Measurements from ENCODE around the gene TUBB6. TPM values are rescaled to one million over a fixed set of nuclear protein-coding genes. Genes with fewer than 3 reads are reported as not detected.

TUBB6 gene
- total RNA-seq, 4 donors from 2014 or later: 61.0 to 164 (median 108) TPM

- Histone ChIP-seq H3K4me1 (peaks cover 9 to 21% (median 16%) of the 10 kb centered on the region in 4 donors), H3K9me3 (no peaks in the 10 kb centered on the region), H3K27ac (no peak overlapping the region), H3K4me3 (no peak overlapping the region), H3K36me3 (no peaks in the 10 kb centered on the region), H3K27me3 (peaks cover 38% of the 10 kb centered on the region)
- in situ Hi-C loops (cut with MboI; ENCODE audit: low pct_ligation_motif_present in 1 of 4, low pct_unique_long_range_greater_than_20kb in 1 of 4, low sequenced_read_pairs in 3 of 4): no loop called here
- DNase-seq: no peak
- intact Hi-C loops (cut with DNase I; ENCODE audit: low total_unique reads): no loop called here
- WGBS, 2 donors (ENCODE audit: low coverage in 1 of 2): 67 to 85% methylated on average over 1 to 6 of the region's 6 CpGs
- no peak for TF ChIP-seq POLR2AphosphoS5 (IDR thresholded peaks at IDR 0.05)
- no peak for TF ChIP-seq CTCF (IDR thresholded peaks at IDR 0.05)
- TF ChIP-seq EP300 (IDR thresholded peaks at IDR 0.05; ENCODE audit: low read depth): no peak
- TF ChIP-seq POLR2A (IDR thresholded peaks at IDR 0.05): no peak
Observed at GRCh38 chr18:12291161-12291560, 16.9 kb upstream of the TUBB6 start.

GRCh38 chr18:12291690-12292089 lies 16.4 kb upstream of the TUBB6 start:
- in situ Hi-C loops (cut with MboI; ENCODE audit: low pct_ligation_motif_present in 1 of 4, low pct_unique_long_range_greater_than_20kb in 1 of 4, low sequenced_read_pairs in 3 of 4): no loop called here
- H3K36me3 ChIP-seq: no peaks in the 10 kb centered on the region
- H3K27me3 ChIP-seq: peaks cover 32% of the 10 kb centered on the region
- 82 to 88% methylated on average over 8 to 14 of the region's 14 CpGs for WGBS, 2 donors (ENCODE audit: low coverage in 1 of 2)
- no peak overlapping the region for H3K27ac ChIP-seq
- H3K4me1 ChIP-seq: peaks cover 9 to 21% (median 16%) of the 10 kb centered on the region in 4 donors
- H3K4me3 ChIP-seq: no peak overlapping the region
- intact Hi-C loops (cut with DNase I; ENCODE audit: low total_unique reads): no loop called here
- TF ChIP-seq POLR2A (IDR thresholded peaks at IDR 0.05) (no peak), EP300 (IDR thresholded peaks at IDR 0.05; ENCODE audit: low read depth) (no peak), POLR2AphosphoS5 (IDR thresholded peaks at IDR 0.05) (no peak), CTCF (IDR thresholded peaks at IDR 0.05) (no peak)
- H3K9me3 ChIP-seq: no peaks in the 10 kb centered on the region
- DNase-seq: no peak

- intact Hi-C loops (cut with DNase I; ENCODE audit: low total_unique reads): no loop called here
Observed at GRCh38 chr18:12293831-12294230, 14.2 kb upstream of the TUBB6 start.

GRCh38 chr18:12295389-12296086 lies 12.5 kb upstream of the TUBB6 start:
- H3K36me3 ChIP-seq: no peaks in the 10 kb centered on the region
- no peak for DNase-seq
- WGBS, 2 donors (ENCODE audit: low coverage in 1 of 2): 87 to 92% methylated on average over 8 to 18 of the region's 18 CpGs
- no peaks in the 10 kb centered on the region for H3K27me3 ChIP-seq
- TF ChIP-seq CTCF (IDR thresholded peaks at IDR 0.05) (no peak), EP300 (IDR thresholded peaks at IDR 0.05; ENCODE audit: low read depth) (no peak), POLR2AphosphoS5 (IDR thresholded peaks at IDR 0.05) (no peak), POLR2A (IDR thresholded peaks at IDR 0.05) (no peak)
- intact Hi-C loops (cut with DNase I; ENCODE audit: low total_unique reads) (no loop called here), in situ Hi-C loops (cut with MboI; ENCODE audit: low pct_ligation_motif_present in 1 of 4, low pct_unique_long_range_greater_than_20kb in 1 of 4, low sequenced_read_pairs in 3 of 4) (no loop called here)
- no peaks in the 10 kb centered on the region for H3K4me1 ChIP-seq
- no peaks in the 10 kb centered on the region for H3K9me3 ChIP-seq
- H3K27ac ChIP-seq: no peak overlapping the region
- no peak overlapping the region for H3K4me3 ChIP-seq

More at GRCh38 chr18:12293831-12294230, 14.2 kb upstream of the TUBB6 start:
- Histone ChIP-seq H3K27ac (no peak overlapping the region), H3K9me3 (no peaks in the 10 kb centered on the region), H3K4me1 (peaks cover 0 to 3% (median 2%) of the 10 kb centered on the region in 4 donors), H3K27me3 (peaks cover 12% of the 10 kb centered on the region), H3K36me3 (no peaks in the 10 kb centered on the region), H3K4me3 (no peak overlapping the region)
- no peak for TF ChIP-seq EP300 (IDR thresholded peaks at IDR 0.05; ENCODE audit: low read depth)
- TF ChIP-seq POLR2A (IDR thresholded peaks at IDR 0.05): no peak
- no peak for TF ChIP-seq CTCF (IDR thresholded peaks at IDR 0.05)
- TF ChIP-seq POLR2AphosphoS5 (IDR thresholded peaks at IDR 0.05): no peak
- 77% methylated on average over 11 of the region's 11 CpGs; no CpG with 5 or more reads in 1 of the 2 donors for WGBS, 2 donors (ENCODE audit: low coverage in 1 of 2)
- in situ Hi-C loops (cut with MboI; ENCODE audit: low pct_ligation_motif_present in 1 of 4, low pct_unique_long_range_greater_than_20kb in 1 of 4, low sequenced_read_pairs in 3 of 4): no loop called here
- no peak for DNase-seq

All from transverse colon (tissue), 4 donors.